GM19468 (cell line): ENCODE measurements around the gene KCNB1.

Experiments used
- ATAC-seq: cut with Tn5 transposase; IDR thresholded peaks from one replicate; pipeline ENCODE4 v1.9.1; 2021; ENCODE audit warnings: mild to moderate bottlenecking, moderate library complexity, moderate number of reproducible peaks; ENCODE audit not compliant: unreplicated experiment; ENCODE audit errors: extremely low read depth

The KCNB1 gene

GRCh38 chr20:49395659-49396058 lies 86.8 kb downstream of the KCNB1 start:
- ATAC-seq = no peak

DNA sequence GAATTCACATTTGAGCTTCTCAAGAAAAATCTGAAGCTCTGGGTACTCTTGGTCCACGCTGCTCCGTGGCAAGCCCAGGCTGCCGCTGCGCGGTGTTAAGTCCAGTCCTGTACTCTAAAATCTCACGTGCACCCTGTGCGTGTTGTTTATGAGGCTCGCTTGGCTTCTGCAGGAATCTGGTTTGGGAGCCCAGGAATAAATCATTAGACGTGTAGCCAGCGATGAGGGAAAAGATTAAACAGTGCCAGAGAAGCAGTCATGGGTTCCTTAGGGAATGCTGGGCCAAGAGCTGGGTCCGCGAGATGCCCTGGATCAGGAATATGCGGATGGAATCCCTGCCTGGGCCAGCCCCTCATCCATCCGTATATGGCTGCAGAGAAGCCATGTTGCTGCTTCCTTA lies 87.3 kb downstream of the KCNB1 start:
- ATAC-seq = no peak

GRCh38 chr20:49394757-49395156 lies 87.7 kb downstream of the KCNB1 start:
- no peak for ATAC-seq

DNA sequence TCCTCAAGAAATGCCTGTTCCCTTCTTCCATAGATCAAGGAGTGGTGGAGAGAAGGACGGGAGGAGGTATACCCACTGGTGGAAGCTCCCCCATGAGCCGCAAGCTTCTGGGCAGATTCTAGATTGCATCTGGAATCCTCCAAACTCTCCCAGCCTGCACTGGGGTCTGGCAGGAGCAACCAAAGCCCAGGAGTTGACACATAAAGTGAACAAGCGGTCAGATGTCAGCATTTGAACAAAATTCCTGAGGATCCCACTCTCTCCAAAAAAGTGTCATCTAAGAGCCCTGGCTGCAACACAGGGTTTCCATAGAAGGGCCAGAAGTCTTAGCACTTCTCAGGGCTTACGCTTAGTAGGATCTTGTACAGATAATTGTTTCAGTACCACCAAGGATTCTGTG lies 88.2 kb downstream of the KCNB1 start:
- ATAC-seq = no peak

DNA sequence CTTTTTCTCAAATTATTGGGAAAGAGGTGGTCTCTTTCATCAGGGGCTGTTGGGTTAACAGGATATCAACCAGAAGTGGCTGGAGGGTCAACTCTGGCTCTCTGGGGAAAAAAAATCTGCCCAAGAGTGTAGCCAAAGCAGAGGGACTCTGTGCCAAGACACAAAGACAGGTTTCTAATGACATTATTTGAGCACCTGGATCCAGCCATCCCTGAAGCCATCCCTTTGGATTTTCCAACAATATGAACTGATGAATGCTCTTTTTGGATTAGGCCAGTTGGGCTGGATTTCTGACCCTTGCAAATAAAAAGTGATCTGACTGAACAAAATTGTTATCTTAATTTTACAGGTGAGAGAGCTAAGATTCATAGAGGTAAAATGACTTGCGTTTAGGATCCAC lies 88.7 kb downstream of the KCNB1 start:
- ATAC-seq = no peak

DNA sequence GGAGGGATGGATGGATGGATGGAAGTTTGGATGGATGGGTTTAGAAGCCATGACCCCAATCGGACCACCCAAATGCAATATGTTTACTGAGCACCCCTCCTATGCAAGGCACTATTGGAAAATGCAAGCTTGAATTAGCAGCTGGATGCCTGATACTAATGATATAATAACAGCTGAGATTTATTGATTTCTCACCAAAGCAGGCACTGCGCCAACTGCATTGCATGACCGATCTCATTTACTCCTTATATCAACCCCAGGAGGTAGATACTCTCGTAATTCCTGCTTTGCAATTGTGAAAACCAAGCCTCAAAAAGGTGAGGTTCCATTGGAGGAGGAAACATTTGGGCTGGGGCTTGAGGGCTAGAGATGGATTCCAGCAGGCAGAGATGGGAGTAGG lies 89.7 kb downstream of the KCNB1 start:
- ATAC-seq = no peak

- ATAC-seq = no peak
Measured at GRCh38 chr20:49391404-49392245, 90.8 kb downstream of the KCNB1 start.

DNA sequence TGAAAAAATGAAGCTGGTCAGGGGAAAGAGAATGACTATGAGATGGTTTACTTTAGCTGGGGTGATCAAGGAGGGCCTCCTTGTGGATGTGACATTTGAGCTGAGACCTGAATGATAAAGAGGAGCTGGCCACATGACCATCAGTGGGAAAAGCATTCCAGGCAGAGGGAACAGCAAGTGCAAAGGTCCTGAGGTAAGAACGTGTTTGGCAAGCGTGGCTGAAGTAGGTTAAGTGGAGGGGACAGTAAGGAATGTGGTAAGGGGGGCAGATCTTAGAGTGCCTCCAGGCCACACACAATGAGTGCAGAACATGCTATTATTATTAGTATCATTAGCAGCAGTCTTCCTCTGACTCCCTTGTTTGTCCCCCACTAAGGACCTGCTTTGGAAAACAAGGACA lies 92.6 kb downstream of the KCNB1 start:
- no peak for ATAC-seq

GRCh38 chr20:49388744-49389143 lies 93.7 kb downstream of the KCNB1 start:
- ATAC-seq = no peak

DNA sequence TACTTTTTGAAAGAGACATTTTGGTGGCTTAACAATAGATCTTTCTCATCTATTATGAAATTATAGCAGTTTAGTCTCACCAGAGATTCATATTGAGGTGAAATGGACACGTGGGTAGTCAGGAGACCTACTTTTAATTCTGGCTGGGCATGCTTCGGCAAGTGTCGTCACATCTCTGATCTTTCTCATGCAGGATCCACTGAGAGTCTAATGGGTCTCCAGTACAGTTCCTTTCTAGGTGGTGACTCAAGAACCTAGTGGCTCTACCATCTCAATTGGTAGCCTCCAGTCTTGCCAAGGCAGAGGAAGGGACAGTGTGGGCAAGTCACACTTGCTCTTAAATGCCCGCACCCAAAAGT lies 94.9 kb downstream of the KCNB1 start:
- ATAC-seq = no peak

- no peak for ATAC-seq
Measured at GRCh38 chr20:49386848-49387580, 95.5 kb downstream of the KCNB1 start.

- ATAC-seq = no peak
Measured at GRCh38 chr20:49385465-49385864, 97.0 kb downstream of the KCNB1 start.

DNA sequence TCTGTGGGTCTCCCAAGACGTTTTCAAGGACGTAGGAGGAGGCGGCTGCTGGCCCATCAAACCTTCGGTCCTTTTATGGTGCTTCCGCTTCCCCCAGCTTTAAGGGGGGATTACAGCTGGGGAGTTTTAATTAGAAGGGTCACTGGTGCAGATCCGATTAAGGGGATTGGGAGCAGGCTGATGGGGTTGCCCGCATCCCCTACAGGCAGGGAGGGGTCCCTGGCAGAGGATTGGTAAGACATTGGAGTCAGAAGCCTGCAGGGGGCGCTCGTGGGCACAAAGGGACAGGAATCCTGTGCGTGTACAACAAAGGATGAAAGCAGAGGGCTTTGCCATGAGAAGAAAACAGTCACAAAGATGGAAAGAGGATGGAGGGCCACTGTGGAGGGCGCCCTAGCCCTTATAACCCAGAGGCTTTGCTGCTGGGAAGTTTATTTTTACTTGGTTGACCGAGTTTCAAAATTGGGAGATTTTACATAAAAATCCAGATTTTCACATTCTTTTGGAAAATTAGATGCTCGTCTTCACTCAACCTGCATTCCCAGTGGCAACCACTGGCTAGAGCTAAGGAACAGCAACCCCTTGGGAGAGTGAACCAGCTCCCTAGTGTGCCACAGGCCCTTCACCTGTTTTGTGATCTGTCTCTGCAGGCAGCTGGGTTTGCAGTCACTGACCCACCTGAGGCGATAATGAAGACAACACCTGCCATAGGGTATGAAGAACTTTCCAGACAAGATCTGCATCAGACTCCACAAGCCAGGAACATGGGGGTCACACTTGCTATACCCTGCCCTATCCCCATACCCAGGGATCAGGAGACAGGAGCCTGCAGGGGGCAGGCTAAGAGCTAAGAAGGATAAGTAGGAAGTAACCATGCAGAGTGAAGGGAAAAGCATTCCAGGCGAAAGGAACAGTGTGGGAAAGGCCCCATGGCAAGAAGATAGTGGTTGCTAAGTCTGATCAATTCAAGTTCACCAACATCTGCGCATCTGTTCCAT lies 97.7 kb downstream of the KCNB1 start:
- ATAC-seq = no peak

- ATAC-seq = no peak
Measured at GRCh38 chr20:49381558-49382493, 100.6 kb downstream of the KCNB1 start.

DNA sequence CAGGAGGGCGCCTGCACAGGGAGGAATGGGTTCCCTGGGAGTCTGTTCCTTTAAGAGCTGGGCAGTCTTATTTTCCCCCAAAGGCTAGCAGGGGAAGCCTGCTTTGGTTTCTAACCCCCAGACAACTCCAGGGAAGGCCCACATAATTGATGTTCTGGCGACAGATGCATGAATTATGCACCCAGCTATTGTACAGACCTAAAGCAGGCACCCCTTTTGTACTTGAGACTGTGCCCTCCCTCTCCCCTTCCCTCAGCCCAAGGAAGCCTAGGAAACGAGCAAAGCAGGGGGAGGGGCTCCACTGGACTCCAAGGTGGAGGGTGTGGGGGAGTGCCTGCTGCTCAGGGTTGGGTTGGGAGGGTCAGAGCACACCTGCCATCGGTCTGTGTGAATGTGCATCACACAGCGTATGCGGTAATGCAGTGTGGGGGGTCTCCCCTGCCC lies 102.1 kb downstream of the KCNB1 start:
- no peak for ATAC-seq

- no peak for ATAC-seq
Measured at GRCh38 chr20:49379338-49379737, 103.1 kb downstream of the KCNB1 start.

DNA sequence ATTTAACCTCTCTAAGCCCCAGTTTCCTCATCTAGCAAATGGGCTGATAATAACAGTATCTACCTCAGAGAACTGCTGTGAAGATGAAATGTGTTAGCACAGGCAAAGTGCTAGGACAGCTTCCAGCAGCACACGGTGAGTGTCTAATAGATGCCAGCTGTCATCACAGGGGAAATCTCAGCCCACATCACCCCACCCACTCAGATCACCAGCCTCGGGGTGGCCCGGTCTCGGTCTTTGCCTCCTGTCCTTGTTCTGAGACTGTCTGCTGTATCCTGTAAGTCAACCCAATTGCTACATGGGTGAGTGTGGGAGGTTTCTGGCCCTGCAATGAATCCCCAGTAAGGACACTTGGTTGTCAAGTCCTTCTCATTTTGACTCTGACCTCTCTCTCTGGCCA lies 105.1 kb downstream of the KCNB1 start:
- no peak for ATAC-seq

- no peak for ATAC-seq
Measured at GRCh38 chr20:49375170-49375569, 107.3 kb downstream of the KCNB1 start.

DNA sequence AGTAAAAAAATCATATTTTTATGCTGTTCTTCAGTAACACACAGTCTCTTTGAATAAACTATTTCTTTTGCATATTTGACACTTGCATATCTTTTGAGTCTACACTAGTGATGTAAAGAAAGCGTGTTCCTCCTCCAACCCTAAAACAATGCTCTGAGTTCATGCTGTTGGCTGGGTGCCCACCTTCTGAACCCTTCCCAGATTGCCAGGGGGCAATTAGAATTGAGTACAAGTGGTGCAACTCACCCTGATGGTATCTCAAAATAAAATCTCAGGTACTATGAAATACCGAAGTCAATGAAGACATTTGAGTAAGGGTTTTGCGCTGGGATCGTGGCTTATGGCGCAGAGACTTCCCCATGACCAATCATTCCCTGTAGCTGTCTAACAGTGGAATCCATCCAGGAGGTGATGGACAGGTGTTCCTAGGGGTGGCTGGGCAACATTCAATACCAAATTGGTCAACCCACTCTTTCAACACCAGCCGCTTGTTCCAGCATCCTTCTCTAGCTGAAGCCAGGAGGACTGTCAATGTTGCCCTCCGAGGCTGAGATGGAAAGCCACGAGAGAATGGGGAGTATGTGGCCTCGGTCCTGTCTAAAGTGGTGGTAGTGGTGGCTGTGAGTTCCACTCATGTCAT lies 110.3 kb downstream of the KCNB1 start:
- ATAC-seq = no peak
